ENCODE results near the gene ATP2C2. TPM values are rescaled to one million over a fixed set of nuclear protein-coding genes. Genes with fewer than 3 reads are reported as not detected.

Gene ATP2C2
- total RNA-seq, 1 experiment from 2014 or later, result 20.3 TPM

DNA sequence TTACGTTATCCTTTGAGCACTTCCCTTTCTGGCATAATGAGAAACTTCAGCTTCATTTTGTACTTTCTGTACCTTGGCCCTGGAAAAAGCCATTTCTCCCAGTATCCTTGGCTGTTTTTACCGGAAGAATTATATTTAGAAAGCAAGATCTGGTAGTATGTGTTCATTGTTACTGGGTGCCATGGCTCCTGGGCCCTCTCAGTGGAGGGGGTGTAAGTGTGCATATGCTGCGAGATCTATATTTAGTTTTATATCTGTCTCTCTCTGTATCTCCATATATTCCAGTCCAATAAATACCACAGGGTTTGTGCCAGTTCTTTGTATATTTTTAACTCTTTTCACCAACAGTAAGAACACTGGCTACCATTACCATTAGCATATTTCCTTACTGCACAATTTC lies 17.7 kb downstream of the ATP2C2 start:
- TF ChIP-seq SRF (IDR thresholded peaks at IDR 0.05; ENCODE audit: low read depth), result no peak
- TF ChIP-seq POLR2AphosphoS5 (IDR thresholded peaks at IDR 0.05; ENCODE audit: low read depth, low read length), result no peak
- no peak for TF ChIP-seq CBX3 (IDR thresholded peaks at IDR 0.05; ENCODE audit: low read depth)
- no peak for TF ChIP-seq TCF7L2 (IDR thresholded peaks at IDR 0.05; ENCODE audit: borderline replicate concordance, extremely low read depth, insufficient read depth, insufficient read length)
- no peak for TF ChIP-seq SIN3A (IDR thresholded peaks at IDR 0.05; ENCODE audit: low read depth)
- TF ChIP-seq, protein P1, sequence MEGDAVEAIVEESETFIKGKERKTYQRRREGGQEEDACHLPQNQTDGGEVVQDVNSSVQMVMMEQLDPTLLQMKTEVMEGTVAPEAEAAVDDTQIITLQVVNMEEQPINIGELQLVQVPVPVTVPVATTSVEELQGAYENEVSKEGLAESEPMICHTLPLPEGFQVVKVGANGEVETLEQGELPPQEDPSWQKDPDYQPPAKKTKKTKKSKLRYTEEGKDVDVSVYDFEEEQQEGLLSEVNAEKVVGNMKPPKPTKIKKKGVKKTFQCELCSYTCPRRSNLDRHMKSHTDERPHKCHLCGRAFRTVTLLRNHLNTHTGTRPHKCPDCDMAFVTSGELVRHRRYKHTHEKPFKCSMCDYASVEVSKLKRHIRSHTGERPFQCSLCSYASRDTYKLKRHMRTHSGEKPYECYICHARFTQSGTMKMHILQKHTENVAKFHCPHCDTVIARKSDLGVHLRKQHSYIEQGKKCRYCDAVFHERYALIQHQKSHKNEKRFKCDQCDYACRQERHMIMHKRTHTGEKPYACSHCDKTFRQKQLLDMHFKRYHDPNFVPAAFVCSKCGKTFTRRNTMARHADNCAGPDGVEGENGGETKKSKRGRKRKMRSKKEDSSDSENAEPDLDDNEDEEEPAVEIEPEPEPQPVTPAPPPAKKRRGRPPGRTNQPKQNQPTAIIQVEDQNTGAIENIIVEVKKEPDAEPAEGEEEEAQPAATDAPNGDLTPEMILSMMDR (IDR thresholded peaks at IDR 0.05 in 2 of 3, conservative IDR thresholded peaks at IDR 0.05 in 1 of 3; ENCODE audit: borderline replicate concordance in 1 of 3, insufficient read depth in 1 of 3, low read depth in 2 of 3, low read length in 2 of 3), result no peak
- no peak for TF ChIP-seq ZNF274 (IDR thresholded peaks at IDR 0.05; ENCODE audit: low read depth, low read length)
- no peak for TF ChIP-seq ELF1 (IDR thresholded peaks at IDR 0.05; ENCODE audit: borderline replicate concordance, low read depth)
- no peak for TF ChIP-seq JUND (IDR thresholded peaks at IDR 0.05)
- TF ChIP-seq EGR1 (IDR thresholded peaks at IDR 0.05; ENCODE audit: low read depth), result no peak
- TF ChIP-seq, protein P2, sequence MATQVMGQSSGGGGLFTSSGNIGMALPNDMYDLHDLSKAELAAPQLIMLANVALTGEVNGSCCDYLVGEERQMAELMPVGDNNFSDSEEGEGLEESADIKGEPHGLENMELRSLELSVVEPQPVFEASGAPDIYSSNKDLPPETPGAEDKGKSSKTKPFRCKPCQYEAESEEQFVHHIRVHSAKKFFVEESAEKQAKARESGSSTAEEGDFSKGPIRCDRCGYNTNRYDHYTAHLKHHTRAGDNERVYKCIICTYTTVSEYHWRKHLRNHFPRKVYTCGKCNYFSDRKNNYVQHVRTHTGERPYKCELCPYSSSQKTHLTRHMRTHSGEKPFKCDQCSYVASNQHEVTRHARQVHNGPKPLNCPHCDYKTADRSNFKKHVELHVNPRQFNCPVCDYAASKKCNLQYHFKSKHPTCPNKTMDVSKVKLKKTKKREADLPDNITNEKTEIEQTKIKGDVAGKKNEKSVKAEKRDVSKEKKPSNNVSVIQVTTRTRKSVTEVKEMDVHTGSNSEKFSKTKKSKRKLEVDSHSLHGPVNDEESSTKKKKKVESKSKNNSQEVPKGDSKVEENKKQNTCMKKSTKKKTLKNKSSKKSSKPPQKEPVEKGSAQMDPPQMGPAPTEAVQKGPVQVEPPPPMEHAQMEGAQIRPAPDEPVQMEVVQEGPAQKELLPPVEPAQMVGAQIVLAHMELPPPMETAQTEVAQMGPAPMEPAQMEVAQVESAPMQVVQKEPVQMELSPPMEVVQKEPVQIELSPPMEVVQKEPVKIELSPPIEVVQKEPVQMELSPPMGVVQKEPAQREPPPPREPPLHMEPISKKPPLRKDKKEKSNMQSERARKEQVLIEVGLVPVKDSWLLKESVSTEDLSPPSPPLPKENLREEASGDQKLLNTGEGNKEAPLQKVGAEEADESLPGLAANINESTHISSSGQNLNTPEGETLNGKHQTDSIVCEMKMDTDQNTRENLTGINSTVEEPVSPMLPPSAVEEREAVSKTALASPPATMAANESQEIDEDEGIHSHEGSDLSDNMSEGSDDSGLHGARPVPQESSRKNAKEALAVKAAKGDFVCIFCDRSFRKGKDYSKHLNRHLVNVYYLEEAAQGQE (IDR thresholded peaks at IDR 0.05; ENCODE audit: low read depth), result no peak
- Histone ChIP-seq H2AFZ (ENCODE audit: low read depth, low read length, poor library complexity, severe bottlenecking) (no peak overlapping the region), H3K27ac (ENCODE audit: low read depth, low read length) (no peak overlapping the region), H3K9me2 (ENCODE audit: insufficient read depth) (no peaks in the 10 kb centered on the region), H3K9ac (ENCODE audit: low read length) (no peak overlapping the region), H3K36me3 (ENCODE audit: control insufficient read depth in 1 of 2, insufficient read depth in 2 of 2, low read length in 2 of 2) (no peaks in the 10 kb centered on the region), H3K9me3 (ENCODE audit: control insufficient read depth in 1 of 2, insufficient read depth in 1 of 2, low read depth in 1 of 2, low read length in 2 of 2) (peaks cover 3 to 8% of the 10 kb centered on the region in 2 experiments; a peak in 2 of 4 replicates), H3K27me3 (ENCODE audit: insufficient read depth, low read length) (no peaks in the 10 kb centered on the region), H3K4me3 (replicated peaks in 1 of 2; ENCODE audit: low read depth in 1 of 2, low read length in 2 of 2) (no peak overlapping the region), H3K4me2 (ENCODE audit: low read length) (no peak overlapping the region), H3K79me2 (ENCODE audit: insufficient read depth, low read length) (no peaks in the 10 kb centered on the region), H4K20me1 (ENCODE audit: insufficient read depth) (no peaks in the 10 kb centered on the region), H3K4me1 (ENCODE audit: control insufficient read depth in 1 of 2, insufficient read depth in 2 of 2, low read length in 2 of 2) (peaks cover 0 to 12% of the 10 kb centered on the region in 2 experiments; a peak in 2 of 4 replicates)
- ATAC-seq, result no peak
- no peak for DNase-seq (ENCODE audit: low read depth, low spot score)
- no TSS peak for BruUV-seq (replicated peaks)
- POLR2A ChIA-PET, result no interaction called here
- CTCF ChIA-PET, result no interaction called here
- intact Hi-C loops (cut with micrococcal nuclease), result no loop called here
- RAD21 ChIA-PET (ENCODE audit: low non-redundant PET in 1 of 2, low total read pairs in 2 of 2, uncharacterized antibody in 2 of 2, unreplicated experiment in 2 of 2), result no interaction called here

Data from HCT116 (cell line).